B cell (primary cell): Measurements from ENCODE around the gene PSMG4. TPM values are rescaled to one million over a fixed set of nuclear protein-coding genes. Genes with fewer than 3 reads are reported as not detected.

ENCODE experiments used
- ATAC-seq: fragments of 200-7000 bp; cut with Tn5 transposase; one replicate; pipeline ENCODE4 v1.10.0; 2021; ENCODE audit warnings: low read depth, mild to moderate bottlenecking, moderate number of reproducible peaks, moderate library complexity
- CTCF ChIA-PET: fragments of 350-600 bp; sonication (Branson Sonifier 250); formaldehyde crosslinking; loops from one replicate; lab custom pipeline; 2021; ENCODE audit warnings: antibody characterized with exemption, inconsistent platforms; lab: Charles Lee
- POLR2A ChIA-PET: fragments of 350-600 bp; sonication (Branson Sonifier 250); formaldehyde crosslinking; loops from one replicate; lab custom pipeline; 2021; ENCODE audit warnings: antibody characterized with exemption; lab: Charles Lee
- DNase-seq: peaks from one replicate; pipeline ENCODE4 v3.0.0; 2013
- H2AFZ ChIP-seq: 2 replicates; pipeline ENCODE4 v1.6.1; 2012; ENCODE audit warnings: mild to moderate bottlenecking, low read depth, low read length; ENCODE audit not compliant: insufficient read depth, poor library complexity, severe bottlenecking
- H3K27ac ChIP-seq, 2 donors: 1 replicate in 1 of 2; 2 replicates in 1 of 2; pipeline ENCODE4 v1.5.1; 2012 to 2013; ENCODE audit warnings: low read length in 2 of 2, mild to moderate bottlenecking in 2 of 2, moderate library complexity in 1 of 2
- H3K27me3 ChIP-seq, 4 experiments: fragments of 200-600 bp in 1 of 4; sonication (generic) in 1 of 4; replicated peaks in 1 of 4; 1 replicate in 2 of 4; 2 replicates in 2 of 4; pipeline versions ENCODE4 v1.6.1 to v1.7.0; 2013 to 2016; ENCODE audit warnings: low read length in 3 of 4, mild to moderate bottlenecking in 2 of 4, mixed read lengths in 1 of 4, moderate library complexity in 1 of 4; ENCODE audit not compliant: insufficient read depth in 4 of 4, control insufficient read depth in 3 of 4; ENCODE audit errors: control extremely low read depth in 1 of 4
- H3K36me3 ChIP-seq, 2 experiments: replicated peaks in 1 of 2; 1 replicate in 1 of 2; 2 replicates in 1 of 2; pipeline versions ENCODE4 v1.6.1 to v1.7.1; 2013; ENCODE audit warnings: low read length in 1 of 2; ENCODE audit not compliant: insufficient read depth in 2 of 2, control insufficient read depth in 1 of 2; ENCODE audit errors: control extremely low read depth in 1 of 2, extremely low read depth in 1 of 2
- H3K4me1 ChIP-seq, 2 donors: fragments of 200-600 bp in 1 of 2; sonication (generic) in 1 of 2; 1 replicate in 1 of 2; 2 replicates in 1 of 2; pipeline versions ENCODE4 v1.5.1 to v1.6.1; 2013 to 2017; ENCODE audit warnings: low read length in 2 of 2; ENCODE audit not compliant: control insufficient read depth in 2 of 2, insufficient read depth in 2 of 2
- H3K4me2 ChIP-seq: replicated peaks from 2 replicates; pipeline ENCODE3; 2012; ENCODE audit warnings: mild to moderate bottlenecking, low read depth, low read length; ENCODE audit not compliant: poor library complexity, severe bottlenecking
- H3K4me3 ChIP-seq, 5 experiments: fragments of 200-600 bp in 1 of 5; sonication (generic) in 1 of 5; 1 replicate in 3 of 5; 2 replicates in 2 of 5; pipeline versions ENCODE4 v1.5.1 to v1.7.0; 2011 to 2016; ENCODE audit warnings: low read length in 4 of 5, mild to moderate bottlenecking in 4 of 5, low read depth in 2 of 5, control low read depth in 1 of 5, moderate library complexity in 1 of 5; ENCODE audit not compliant: insufficient read depth in 1 of 5; ENCODE audit errors: control extremely low read depth in 1 of 5, extremely low read depth in 1 of 5
- H3K79me2 ChIP-seq: fragments of 200-600 bp; sonication (generic); one replicate; pipeline ENCODE4 v1.6.0; 2016; ENCODE audit warnings: low read length; ENCODE audit not compliant: control insufficient read depth, insufficient read depth
- H3K9ac ChIP-seq: fragments of 200-600 bp; sonication (generic); 2 replicates; pipeline ENCODE4 v1.6.1; 2017; ENCODE audit warnings: mild to moderate bottlenecking, low read length, moderate library complexity
- H3K9me3 ChIP-seq, 3 donors: one replicate each; pipeline versions ENCODE4 v1.6.1 to v1.7.1; 2013; ENCODE audit warnings: low read length in 2 of 3; ENCODE audit not compliant: control insufficient read depth in 2 of 3, insufficient read depth in 1 of 3; ENCODE audit errors: control extremely low read depth in 1 of 3
- H4K20me1 ChIP-seq: 2 replicates; pipeline ENCODE4 v1.6.0; 2012; ENCODE audit warnings: mild to moderate bottlenecking, low read length; ENCODE audit not compliant: insufficient read depth, control insufficient read depth, poor library complexity, severe bottlenecking
- H3K27ac Mint-ChIP-seq: one replicate; pipeline ENCODE4 v1.8.0; 2021; ENCODE audit warnings: mixed read lengths
- H3K27me3 Mint-ChIP-seq: one replicate; pipeline ENCODE4 v1.8.0; 2021; ENCODE audit warnings: mixed read lengths
- H3K4me1 Mint-ChIP-seq: one replicate; pipeline ENCODE4 v1.8.0; 2021; ENCODE audit warnings: mixed read lengths
- H3K4me3 Mint-ChIP-seq: one replicate; pipeline ENCODE4 v1.8.0; 2021; ENCODE audit warnings: mixed read lengths
- H3K9me3 Mint-ChIP-seq: one replicate; pipeline ENCODE4 v1.8.0; 2022; ENCODE audit warnings: mixed read lengths; ENCODE audit not compliant: insufficient read depth
- EZH2 ChIP-seq: IDR thresholded peaks from 2 replicates; pipeline ENCODE4 v1.6.1; 2012; ENCODE audit warnings: borderline replicate concordance, low read depth, mild to moderate bottlenecking, moderate library complexity, low read length; ENCODE audit not compliant: insufficient read depth, poor library complexity, severe bottlenecking
- WGBS: methylation state at CpG from one replicate; pipeline ENCODE4 v1.1.5; 2013; ENCODE audit warnings: missing lambda C conversion rate; ENCODE audit not compliant: insufficient coverage; 5-methylcytosine and 5-hydroxymethylcytosine counted together
- intact Hi-C: fragments of 100-400 bp; cut with micrococcal nuclease; formaldehyde crosslinking; loops from one replicate; pipeline ENCODE4 v1.10.0; 2022
- polyA plus RNA-seq: library from polyadenylated mRNA; depleted of rRNA; stranded (reverse); fragments of >200 nt; gene quantifications from 2 replicates; pipeline ENCODE4 v1.2.3, GENCODE V29; 2012
- total RNA-seq, 2 donors: library from RNA; stranded (reverse); fragments of 120-200 nt in 1 of 2; gene quantifications; 1 replicate in 1 of 2; 2 replicates in 1 of 2; pipeline versions ENCODE4 v1.2.3 to v1.2.4, GENCODE V29; 2013 to 2022
- TF ChIP-seq, protein P1 (sequence below): fragments of 200-600 bp; IDR thresholded peaks from one replicate; pipeline ENCODE4 v1.8.0; 2022; ENCODE audit warnings: antibody characterized with exemption, mild to moderate bottlenecking

PSMG4 gene
- total and polyA plus RNA-seq, 2 donors (not counting 1 experiment from before 2014, with no cell fraction given) = 31.9 to 42.4 TPM

DNA sequence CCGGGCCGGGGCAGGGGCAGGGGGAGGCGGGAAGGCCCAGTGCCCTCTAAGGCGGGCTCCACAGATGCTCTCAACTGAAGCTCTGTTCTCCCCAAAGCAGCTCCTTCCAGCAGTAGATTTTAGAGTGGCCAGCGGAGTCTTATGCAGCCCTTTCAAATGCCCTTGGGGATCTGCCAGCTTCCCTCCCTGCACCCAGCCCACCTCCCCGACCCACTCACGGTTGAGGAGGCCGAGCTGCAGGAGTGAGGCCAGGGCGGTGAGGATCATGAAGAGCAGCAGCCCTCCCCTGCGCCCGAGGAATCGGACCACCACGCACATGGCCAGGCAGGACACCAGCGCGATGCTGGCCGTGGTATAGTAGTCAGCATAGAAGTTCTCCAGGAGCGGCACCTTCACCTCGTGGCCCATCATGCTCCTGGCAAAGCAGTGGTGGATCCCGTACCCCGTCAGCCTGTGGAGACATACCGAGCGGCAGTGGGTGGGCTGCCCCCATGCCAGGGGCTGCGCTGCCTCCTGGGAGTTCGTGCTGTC lies 28.0 kb downstream of the PSMG4 start:
- Mint-ChIP-seq H3K9me3 (no peaks in the 10 kb centered on the region), H3K27me3 (no peaks in the 10 kb centered on the region), H3K4me1 (no peaks in the 10 kb centered on the region), H3K27ac (no peak overlapping the region), H3K4me3 (no peak overlapping the region)
- no peak overlapping the region for H2AFZ ChIP-seq
- H3K9me3 ChIP-seq = no peaks in the 10 kb centered on the region
- H3K4me1 ChIP-seq = no peaks in the 10 kb centered on the region
- TF ChIP-seq EZH2 = no peak
- TF ChIP-seq, protein P1, sequence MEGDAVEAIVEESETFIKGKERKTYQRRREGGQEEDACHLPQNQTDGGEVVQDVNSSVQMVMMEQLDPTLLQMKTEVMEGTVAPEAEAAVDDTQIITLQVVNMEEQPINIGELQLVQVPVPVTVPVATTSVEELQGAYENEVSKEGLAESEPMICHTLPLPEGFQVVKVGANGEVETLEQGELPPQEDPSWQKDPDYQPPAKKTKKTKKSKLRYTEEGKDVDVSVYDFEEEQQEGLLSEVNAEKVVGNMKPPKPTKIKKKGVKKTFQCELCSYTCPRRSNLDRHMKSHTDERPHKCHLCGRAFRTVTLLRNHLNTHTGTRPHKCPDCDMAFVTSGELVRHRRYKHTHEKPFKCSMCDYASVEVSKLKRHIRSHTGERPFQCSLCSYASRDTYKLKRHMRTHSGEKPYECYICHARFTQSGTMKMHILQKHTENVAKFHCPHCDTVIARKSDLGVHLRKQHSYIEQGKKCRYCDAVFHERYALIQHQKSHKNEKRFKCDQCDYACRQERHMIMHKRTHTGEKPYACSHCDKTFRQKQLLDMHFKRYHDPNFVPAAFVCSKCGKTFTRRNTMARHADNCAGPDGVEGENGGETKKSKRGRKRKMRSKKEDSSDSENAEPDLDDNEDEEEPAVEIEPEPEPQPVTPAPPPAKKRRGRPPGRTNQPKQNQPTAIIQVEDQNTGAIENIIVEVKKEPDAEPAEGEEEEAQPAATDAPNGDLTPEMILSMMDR = no peak
- H3K4me2 ChIP-seq = no peak overlapping the region
- H3K79me2 ChIP-seq = no peaks in the 10 kb centered on the region
- H3K27ac ChIP-seq = no peak overlapping the region
- no peak for DNase-seq
- ATAC-seq = no peak
- H3K4me3 ChIP-seq = no peak overlapping the region
- no peaks in the 10 kb centered on the region for H3K27me3 ChIP-seq
- no peak overlapping the region for H3K9ac ChIP-seq
- WGBS = 97% methylated on average over 23 of the region's 24 CpGs
- H3K36me3 ChIP-seq = no peaks in the 10 kb centered on the region
- intact Hi-C loops = no loop called here
- CTCF ChIA-PET = interaction anchor here (14.3 kb wide), 1 partner anchor 445 kb away, joined by 269 read pairs; no protein-coding TSS in a partner anchor
- H4K20me1 ChIP-seq = peaks cover 4% of the 10 kb centered on the region
- POLR2A ChIA-PET = interaction anchor here (0.6 kb wide), 1 partner anchor 52 kb away, joined by 4 read pairs; no protein-coding TSS in a partner anchor

- H3K79me2 ChIP-seq = no peaks in the 10 kb centered on the region
- Mint-ChIP-seq H3K27me3 (no peaks in the 10 kb centered on the region), H3K4me1 (no peaks in the 10 kb centered on the region), H3K27ac (no peak overlapping the region), H3K4me3 (no peak overlapping the region), H3K9me3 (no peaks in the 10 kb centered on the region)
- ATAC-seq = no peak
- H3K9ac ChIP-seq = no peak overlapping the region
- no peaks in the 10 kb centered on the region for H3K4me1 ChIP-seq
- ChIA-PET CTCF (interaction anchor here (14.3 kb wide), 1 partner anchor 444 kb away, joined by 269 read pairs; no protein-coding TSS in a partner anchor), POLR2A (no interaction called here)
- no peaks in the 10 kb centered on the region for H3K9me3 ChIP-seq
- H3K27me3 ChIP-seq = no peaks in the 10 kb centered on the region
- H4K20me1 ChIP-seq = no peaks in the 10 kb centered on the region
- TF ChIP-seq EZH2 = no peak
- TF ChIP-seq, protein P1 = no peak
- no peak overlapping the region for H3K4me3 ChIP-seq
- intact Hi-C loops = no loop called here
- H3K27ac ChIP-seq = no peak overlapping the region
- no peak overlapping the region for H2AFZ ChIP-seq
- DNase-seq = no peak
- 83% methylated on average over 6 of the region's 9 CpGs for WGBS
- H3K4me2 ChIP-seq = no peak overlapping the region
- no peaks in the 10 kb centered on the region for H3K36me3 ChIP-seq
Observed at GRCh38 chr6:3287308-3287707, 28.6 kb downstream of the PSMG4 start.
